ENCODE measurements around the gene ETF1.

DNA sequence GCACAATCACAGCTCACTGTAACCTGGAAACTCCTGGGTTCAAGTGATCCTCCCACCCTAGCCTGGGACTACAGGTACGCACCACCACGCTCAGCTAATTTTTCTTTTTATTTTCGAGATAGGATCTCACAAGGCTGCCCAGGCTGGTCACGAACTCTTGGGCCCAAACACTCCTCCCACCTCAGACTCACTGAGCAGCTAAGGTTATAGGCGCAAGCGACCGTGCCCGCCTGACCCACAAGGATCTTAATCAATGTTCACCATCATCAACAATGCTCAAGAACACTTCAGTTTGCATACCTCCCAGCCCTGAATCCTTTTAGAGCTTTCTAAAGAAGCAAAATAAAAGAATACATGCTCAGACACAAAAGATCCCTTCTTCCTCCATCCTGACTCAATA, 13.2 kb downstream of the ETF1 start:
- TF ChIP-seq EZH2 (optimal IDR thresholded peaks at IDR 0.05; ENCODE audit: low read depth, low read length) (no peak), EZH2phosphoT487 (IDR thresholded peaks at IDR 0.05; ENCODE audit: low read length) (no peak)
- TF ChIP-seq, protein P1, sequence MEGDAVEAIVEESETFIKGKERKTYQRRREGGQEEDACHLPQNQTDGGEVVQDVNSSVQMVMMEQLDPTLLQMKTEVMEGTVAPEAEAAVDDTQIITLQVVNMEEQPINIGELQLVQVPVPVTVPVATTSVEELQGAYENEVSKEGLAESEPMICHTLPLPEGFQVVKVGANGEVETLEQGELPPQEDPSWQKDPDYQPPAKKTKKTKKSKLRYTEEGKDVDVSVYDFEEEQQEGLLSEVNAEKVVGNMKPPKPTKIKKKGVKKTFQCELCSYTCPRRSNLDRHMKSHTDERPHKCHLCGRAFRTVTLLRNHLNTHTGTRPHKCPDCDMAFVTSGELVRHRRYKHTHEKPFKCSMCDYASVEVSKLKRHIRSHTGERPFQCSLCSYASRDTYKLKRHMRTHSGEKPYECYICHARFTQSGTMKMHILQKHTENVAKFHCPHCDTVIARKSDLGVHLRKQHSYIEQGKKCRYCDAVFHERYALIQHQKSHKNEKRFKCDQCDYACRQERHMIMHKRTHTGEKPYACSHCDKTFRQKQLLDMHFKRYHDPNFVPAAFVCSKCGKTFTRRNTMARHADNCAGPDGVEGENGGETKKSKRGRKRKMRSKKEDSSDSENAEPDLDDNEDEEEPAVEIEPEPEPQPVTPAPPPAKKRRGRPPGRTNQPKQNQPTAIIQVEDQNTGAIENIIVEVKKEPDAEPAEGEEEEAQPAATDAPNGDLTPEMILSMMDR (IDR thresholded peaks at IDR 0.05; ENCODE audit: low read length), result no peak

All from MM.1S (cell line).